ENCODE results near the gene ATP1B4.
A peak's percentile ranks its signal among the peaks of the same experiment; 100 is the strongest.

The ATP1B4 gene

GRCh38 chrX:120357186-120357585 is 4.7 kb upstream of the ATP1B4 start:
- H3K9me3 ChIP-seq (ENCODE audit: low read length): no peaks in the 10 kb centered on the region
- no peaks in the 10 kb centered on the region for H3F3A ChIP-seq (ENCODE audit: insufficient read depth, low read length)
- H3K4me1 ChIP-seq (ENCODE audit: insufficient read depth, low read length, severe bottlenecking): no peaks in the 10 kb centered on the region
- no peak overlapping the region for H3K4me2 ChIP-seq (ENCODE audit: low read length)
- H3K27ac ChIP-seq (ENCODE audit: low read depth, low read length, poor library complexity, severe bottlenecking): no peak overlapping the region
- no peak overlapping the region for H3K9ac ChIP-seq (ENCODE audit: low read length)
- no peaks in the 10 kb centered on the region for H3K36me3 ChIP-seq (ENCODE audit: insufficient read depth, low read length)
- no peak for TF ChIP-seq EZH2 (IDR thresholded peaks at IDR 0.05; ENCODE audit: borderline replicate concordance, low read length)
- TF ChIP-seq, protein P1, sequence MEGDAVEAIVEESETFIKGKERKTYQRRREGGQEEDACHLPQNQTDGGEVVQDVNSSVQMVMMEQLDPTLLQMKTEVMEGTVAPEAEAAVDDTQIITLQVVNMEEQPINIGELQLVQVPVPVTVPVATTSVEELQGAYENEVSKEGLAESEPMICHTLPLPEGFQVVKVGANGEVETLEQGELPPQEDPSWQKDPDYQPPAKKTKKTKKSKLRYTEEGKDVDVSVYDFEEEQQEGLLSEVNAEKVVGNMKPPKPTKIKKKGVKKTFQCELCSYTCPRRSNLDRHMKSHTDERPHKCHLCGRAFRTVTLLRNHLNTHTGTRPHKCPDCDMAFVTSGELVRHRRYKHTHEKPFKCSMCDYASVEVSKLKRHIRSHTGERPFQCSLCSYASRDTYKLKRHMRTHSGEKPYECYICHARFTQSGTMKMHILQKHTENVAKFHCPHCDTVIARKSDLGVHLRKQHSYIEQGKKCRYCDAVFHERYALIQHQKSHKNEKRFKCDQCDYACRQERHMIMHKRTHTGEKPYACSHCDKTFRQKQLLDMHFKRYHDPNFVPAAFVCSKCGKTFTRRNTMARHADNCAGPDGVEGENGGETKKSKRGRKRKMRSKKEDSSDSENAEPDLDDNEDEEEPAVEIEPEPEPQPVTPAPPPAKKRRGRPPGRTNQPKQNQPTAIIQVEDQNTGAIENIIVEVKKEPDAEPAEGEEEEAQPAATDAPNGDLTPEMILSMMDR (IDR thresholded peaks at IDR 0.05; ENCODE audit: low read length): no peak
- no peaks in the 10 kb centered on the region for H3K27me3 ChIP-seq (ENCODE audit: insufficient read depth, low read length)
- H3K4me3 ChIP-seq (ENCODE audit: low read depth, low read length, poor library complexity, severe bottlenecking): no peak overlapping the region
- H2AFZ ChIP-seq (ENCODE audit: low read length): no peak overlapping the region
- no peaks in the 10 kb centered on the region for H3K9me2 ChIP-seq (ENCODE audit: low read depth, low read length)
- no peaks in the 10 kb centered on the region for H3K79me2 ChIP-seq (ENCODE audit: insufficient read depth, low read length)
- H4K20me1 ChIP-seq (ENCODE audit: insufficient read depth, low read length): no peaks in the 10 kb centered on the region

- Histone ChIP-seq H2AFZ (ENCODE audit: low read length) (no peak overlapping the region), H3K79me2 (ENCODE audit: insufficient read depth, low read length) (no peaks in the 10 kb centered on the region), H3K4me2 (ENCODE audit: low read length) (no peak overlapping the region), H3K4me1 (ENCODE audit: insufficient read depth, low read length, severe bottlenecking) (no peaks in the 10 kb centered on the region), H3K9me3 (ENCODE audit: low read length) (no peaks in the 10 kb centered on the region), H3K4me3 (ENCODE audit: low read depth, low read length, poor library complexity, severe bottlenecking) (no peak overlapping the region), H3K9ac (ENCODE audit: low read length) (no peak overlapping the region), H3K9me2 (ENCODE audit: low read depth, low read length) (no peaks in the 10 kb centered on the region), H3K27ac (ENCODE audit: low read depth, low read length, poor library complexity, severe bottlenecking) (no peak overlapping the region), H4K20me1 (ENCODE audit: insufficient read depth, low read length) (no peaks in the 10 kb centered on the region), H3F3A (ENCODE audit: insufficient read depth, low read length) (no peaks in the 10 kb centered on the region), H3K36me3 (ENCODE audit: insufficient read depth, low read length) (no peaks in the 10 kb centered on the region), H3K27me3 (ENCODE audit: insufficient read depth, low read length) (no peaks in the 10 kb centered on the region)
- no peak for TF ChIP-seq EZH2 (IDR thresholded peaks at IDR 0.05; ENCODE audit: borderline replicate concordance, low read length)
- TF ChIP-seq, protein P1 (IDR thresholded peaks at IDR 0.05; ENCODE audit: low read length): no peak
Measured at GRCh38 chrX:120358737-120359456, 3.0 kb upstream of the ATP1B4 start.

GRCh38 chrX:120365320-120365719 is 3.4 kb downstream of the ATP1B4 start:
- no peaks in the 10 kb centered on the region for H3K4me1 ChIP-seq (ENCODE audit: insufficient read depth, low read length, severe bottlenecking)
- no peaks in the 10 kb centered on the region for H3K9me3 ChIP-seq (ENCODE audit: low read length)
- no peaks in the 10 kb centered on the region for H3K36me3 ChIP-seq (ENCODE audit: insufficient read depth, low read length)
- no peaks in the 10 kb centered on the region for H3K9me2 ChIP-seq (ENCODE audit: low read depth, low read length)
- no peak overlapping the region for H3K4me3 ChIP-seq (ENCODE audit: low read depth, low read length, poor library complexity, severe bottlenecking)
- no peak overlapping the region for H3K9ac ChIP-seq (ENCODE audit: low read length)
- H3K27ac ChIP-seq (ENCODE audit: low read depth, low read length, poor library complexity, severe bottlenecking): no peak overlapping the region
- H3K27me3 ChIP-seq (ENCODE audit: insufficient read depth, low read length): no peaks in the 10 kb centered on the region
- no peak overlapping the region for H3K4me2 ChIP-seq (ENCODE audit: low read length)
- no peaks in the 10 kb centered on the region for H4K20me1 ChIP-seq (ENCODE audit: insufficient read depth, low read length)
- TF ChIP-seq, protein P1 (IDR thresholded peaks at IDR 0.05; ENCODE audit: low read length): peak; percentile 61
- no peak for TF ChIP-seq EZH2 (IDR thresholded peaks at IDR 0.05; ENCODE audit: borderline replicate concordance, low read length)
- H3F3A ChIP-seq (ENCODE audit: insufficient read depth, low read length): no peaks in the 10 kb centered on the region
- H2AFZ ChIP-seq (ENCODE audit: low read length): no peak overlapping the region
- no peaks in the 10 kb centered on the region for H3K79me2 ChIP-seq (ENCODE audit: insufficient read depth, low read length)
